Measurements from ENCODE around the gene PLA2G15. TPM values are rescaled to one million over a fixed set of nuclear protein-coding genes. Genes with fewer than 3 reads are reported as not detected.

PLA2G15 gene
- total and polyA plus RNA-seq, 2 of the 13 experiments (the other 11 are each of a cell fraction or from before 2014, with no cell fraction given) = 14.4 to 23.7 TPM

DNA sequence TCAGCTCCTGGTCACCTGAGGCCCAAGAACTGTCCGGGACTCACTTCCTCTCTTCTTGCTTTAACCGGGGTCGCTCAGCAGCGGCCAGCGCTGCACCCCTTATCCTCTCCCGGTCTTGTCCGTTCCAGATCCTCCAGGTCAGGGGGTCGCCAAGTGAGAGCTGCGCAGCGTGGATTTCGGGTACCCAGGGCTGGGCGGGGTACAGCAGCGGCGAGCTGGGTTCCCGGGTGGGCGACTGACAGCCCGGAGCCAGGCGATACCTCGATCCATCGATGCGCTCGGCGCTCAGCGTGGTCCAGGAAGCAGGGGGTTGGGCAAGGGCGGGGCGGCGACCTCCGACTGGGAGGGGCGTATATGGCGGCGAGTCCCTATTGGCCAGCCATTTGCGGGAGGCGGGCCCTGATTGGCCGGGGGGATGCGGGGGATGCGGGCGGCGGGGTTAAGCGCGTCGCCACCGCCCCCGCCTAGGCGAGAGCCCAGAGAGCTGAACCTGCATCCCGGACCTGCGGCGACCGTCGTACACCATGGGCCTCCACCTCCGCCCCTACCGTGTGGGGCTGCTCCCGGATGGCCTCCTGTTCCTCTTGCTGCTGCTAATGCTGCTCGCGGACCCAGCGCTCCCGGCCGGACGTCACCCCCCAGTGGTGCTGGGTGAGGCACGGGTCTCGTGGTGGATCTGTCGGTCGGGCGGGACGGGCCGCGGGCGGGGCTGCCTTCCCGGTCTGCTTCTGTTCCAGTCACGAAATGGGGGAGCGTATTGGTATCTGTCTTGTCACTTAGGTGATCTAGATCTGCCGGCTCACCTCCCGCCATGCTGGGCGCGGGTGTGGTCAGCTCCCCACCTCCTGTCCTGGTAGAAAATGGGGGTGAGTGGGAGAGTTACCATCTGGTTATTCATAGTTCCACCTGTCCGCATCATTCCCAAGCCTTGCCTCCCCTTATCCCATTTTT lies at the start of gene PLA2G15 (continued):
- TF ChIP-seq ZNF136 (CRISPR knock-in tag; IDR thresholded peaks at IDR 0.05; ENCODE audit: low read depth) = 0 out of 2 replicates have a peak, but pooled peaks have one; percentile 59
- TF ChIP-seq MED8 (CRISPR knock-in tag; IDR thresholded peaks at IDR 0.05; ENCODE audit: insufficient replicate concordance) = no peak
- peak; percentile 70 for TF ChIP-seq UBTF (CRISPR knock-in tag; IDR thresholded peaks at IDR 0.05)
- TF ChIP-seq, protein P1, sequence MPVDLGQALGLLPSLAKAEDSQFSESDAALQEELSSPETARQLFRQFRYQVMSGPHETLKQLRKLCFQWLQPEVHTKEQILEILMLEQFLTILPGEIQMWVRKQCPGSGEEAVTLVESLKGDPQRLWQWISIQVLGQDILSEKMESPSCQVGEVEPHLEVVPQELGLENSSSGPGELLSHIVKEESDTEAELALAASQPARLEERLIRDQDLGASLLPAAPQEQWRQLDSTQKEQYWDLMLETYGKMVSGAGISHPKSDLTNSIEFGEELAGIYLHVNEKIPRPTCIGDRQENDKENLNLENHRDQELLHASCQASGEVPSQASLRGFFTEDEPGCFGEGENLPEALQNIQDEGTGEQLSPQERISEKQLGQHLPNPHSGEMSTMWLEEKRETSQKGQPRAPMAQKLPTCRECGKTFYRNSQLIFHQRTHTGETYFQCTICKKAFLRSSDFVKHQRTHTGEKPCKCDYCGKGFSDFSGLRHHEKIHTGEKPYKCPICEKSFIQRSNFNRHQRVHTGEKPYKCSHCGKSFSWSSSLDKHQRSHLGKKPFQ (CRISPR knock-in tag; IDR thresholded peaks at IDR 0.05; ENCODE audit: insufficient replicate concordance) = peak; percentile 68
- TF ChIP-seq, protein P2, sequence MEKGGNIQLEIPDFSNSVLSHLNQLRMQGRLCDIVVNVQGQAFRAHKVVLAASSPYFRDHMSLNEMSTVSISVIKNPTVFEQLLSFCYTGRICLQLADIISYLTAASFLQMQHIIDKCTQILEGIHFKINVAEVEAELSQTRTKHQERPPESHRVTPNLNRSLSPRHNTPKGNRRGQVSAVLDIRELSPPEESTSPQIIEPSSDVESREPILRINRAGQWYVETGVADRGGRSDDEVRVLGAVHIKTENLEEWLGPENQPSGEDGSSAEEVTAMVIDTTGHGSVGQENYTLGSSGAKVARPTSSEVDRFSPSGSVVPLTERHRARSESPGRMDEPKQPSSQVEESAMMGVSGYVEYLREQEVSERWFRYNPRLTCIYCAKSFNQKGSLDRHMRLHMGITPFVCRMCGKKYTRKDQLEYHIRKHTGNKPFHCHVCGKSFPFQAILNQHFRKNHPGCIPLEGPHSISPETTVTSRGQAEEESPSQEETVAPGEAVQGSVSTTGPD (CRISPR knock-in tag; IDR thresholded peaks at IDR 0.05) = no peak
- TF ChIP-seq ZNF329 (CRISPR knock-in tag; IDR thresholded peaks at IDR 0.05; ENCODE audit: low read depth) = 0 out of 2 replicates have a peak, but pooled peaks have one; percentile 60
- TF ChIP-seq SNAI1 (CRISPR knock-in tag; IDR thresholded peaks at IDR 0.05; ENCODE audit: borderline replicate concordance) = peak; percentile 95
- no peak for TF ChIP-seq KAT2B (IDR thresholded peaks at IDR 0.05; ENCODE audit: borderline replicate concordance, low read depth, low read length)
- no peak for TF ChIP-seq ZNF549 (CRISPR knock-in tag; IDR thresholded peaks at IDR 0.05)
- TF ChIP-seq DMAP1 (CRISPR knock-in tag; IDR thresholded peaks at IDR 0.05) = peak; percentile 77
- TF ChIP-seq, protein P3, sequence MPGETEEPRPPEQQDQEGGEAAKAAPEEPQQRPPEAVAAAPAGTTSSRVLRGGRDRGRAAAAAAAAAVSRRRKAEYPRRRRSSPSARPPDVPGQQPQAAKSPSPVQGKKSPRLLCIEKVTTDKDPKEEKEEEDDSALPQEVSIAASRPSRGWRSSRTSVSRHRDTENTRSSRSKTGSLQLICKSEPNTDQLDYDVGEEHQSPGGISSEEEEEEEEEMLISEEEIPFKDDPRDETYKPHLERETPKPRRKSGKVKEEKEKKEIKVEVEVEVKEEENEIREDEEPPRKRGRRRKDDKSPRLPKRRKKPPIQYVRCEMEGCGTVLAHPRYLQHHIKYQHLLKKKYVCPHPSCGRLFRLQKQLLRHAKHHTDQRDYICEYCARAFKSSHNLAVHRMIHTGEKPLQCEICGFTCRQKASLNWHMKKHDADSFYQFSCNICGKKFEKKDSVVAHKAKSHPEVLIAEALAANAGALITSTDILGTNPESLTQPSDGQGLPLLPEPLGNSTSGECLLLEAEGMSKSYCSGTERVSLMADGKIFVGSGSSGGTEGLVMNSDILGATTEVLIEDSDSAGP (CRISPR knock-in tag; IDR thresholded peaks at IDR 0.05; ENCODE audit: borderline replicate concordance) = peak; percentile 40; the same call in 1 of the 2 replicates
- peak; percentile 55 for TF ChIP-seq SMAD3 (CRISPR knock-in tag; IDR thresholded peaks at IDR 0.05)
- peak; percentile 89 for TF ChIP-seq ZNF275 (CRISPR knock-in tag; IDR thresholded peaks at IDR 0.05; ENCODE audit: borderline replicate concordance)
- TF ChIP-seq REPIN1 (CRISPR knock-in tag; IDR thresholded peaks at IDR 0.05; ENCODE audit: borderline replicate concordance, low read depth) = peak; percentile 74
- peak; percentile 74; the same call in 1 of the 2 replicates for TF ChIP-seq HBP1 (CRISPR knock-in tag; IDR thresholded peaks at IDR 0.05; ENCODE audit: low read depth)
- TF ChIP-seq ZNF138 (CRISPR knock-in tag; IDR thresholded peaks at IDR 0.05; ENCODE audit: low read depth) = peak; percentile 81
- no peak for TF ChIP-seq ZNF7 (CRISPR knock-in tag; IDR thresholded peaks at IDR 0.05)

Data from HepG2 (cell line).